ENCODE data around the gene ZSCAN23.

GRCh38 chr6:28413681-28414080, 29.6 kb downstream of the ZSCAN23 start:
- TF ChIP-seq CTCF (IDR thresholded peaks at IDR 0.05 in 4 of 5, conservative IDR thresholded peaks at IDR 0.05 in 1 of 5) (no peak), POLR2A (IDR thresholded peaks at IDR 0.05) (no peak)

Measured in gastrocnemius medialis (tissue), 4 donors.